Epithelial cell of esophagus (primary cell): ENCODE measurements around the gene WHRN.
A peak's percentile ranks its signal among the peaks of the same experiment; 100 is the strongest.

Source experiments
- DNase-seq: peaks from one replicate; pipeline ENCODE4 v3.0.0; 2010; ENCODE audit warnings: low read depth
- H3K4me3 ChIP-seq: 2 replicates; pipeline ENCODE4 v1.5.1; 2011; ENCODE audit warnings: mild to moderate bottlenecking, low read length, control low read depth
- TF ChIP-seq, protein P1 (sequence below): IDR thresholded peaks from 2 replicates; pipeline ENCODE4 v1.5.1; 2011; ENCODE audit warnings: low read depth, mild to moderate bottlenecking, low read length, control low read depth, inconsistent platforms; ENCODE audit not compliant: insufficient read depth; ENCODE audit errors: missing control alignments

WHRN gene

DNA sequence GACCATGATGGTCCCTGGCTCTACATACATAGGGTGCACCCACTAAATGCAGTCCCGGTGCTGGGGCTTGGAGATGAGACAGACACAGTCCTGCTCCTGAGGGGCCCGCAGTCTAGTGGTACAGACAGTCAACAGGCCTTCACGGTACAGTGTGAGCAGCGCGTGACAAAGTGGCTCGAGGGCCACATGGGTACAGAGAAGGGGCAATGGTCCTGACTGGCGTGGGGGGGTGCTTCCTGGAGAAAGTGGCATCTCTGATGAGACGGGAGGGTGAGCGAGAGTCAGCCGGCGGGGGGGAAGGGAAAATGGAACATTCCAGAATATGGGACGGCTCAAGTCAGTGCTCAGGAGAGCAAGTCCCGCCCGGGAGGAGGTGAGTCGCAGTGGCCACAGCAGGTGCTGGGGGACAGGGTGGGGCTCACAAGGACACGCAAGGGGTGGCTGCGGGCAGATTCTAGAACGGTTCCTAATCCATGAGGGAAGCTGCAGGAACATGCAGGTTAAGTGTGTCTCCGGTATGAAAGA lies 38.0 kb downstream of the WHRN start:
- no peak overlapping the region for H3K4me3 ChIP-seq
- TF ChIP-seq, protein P1, sequence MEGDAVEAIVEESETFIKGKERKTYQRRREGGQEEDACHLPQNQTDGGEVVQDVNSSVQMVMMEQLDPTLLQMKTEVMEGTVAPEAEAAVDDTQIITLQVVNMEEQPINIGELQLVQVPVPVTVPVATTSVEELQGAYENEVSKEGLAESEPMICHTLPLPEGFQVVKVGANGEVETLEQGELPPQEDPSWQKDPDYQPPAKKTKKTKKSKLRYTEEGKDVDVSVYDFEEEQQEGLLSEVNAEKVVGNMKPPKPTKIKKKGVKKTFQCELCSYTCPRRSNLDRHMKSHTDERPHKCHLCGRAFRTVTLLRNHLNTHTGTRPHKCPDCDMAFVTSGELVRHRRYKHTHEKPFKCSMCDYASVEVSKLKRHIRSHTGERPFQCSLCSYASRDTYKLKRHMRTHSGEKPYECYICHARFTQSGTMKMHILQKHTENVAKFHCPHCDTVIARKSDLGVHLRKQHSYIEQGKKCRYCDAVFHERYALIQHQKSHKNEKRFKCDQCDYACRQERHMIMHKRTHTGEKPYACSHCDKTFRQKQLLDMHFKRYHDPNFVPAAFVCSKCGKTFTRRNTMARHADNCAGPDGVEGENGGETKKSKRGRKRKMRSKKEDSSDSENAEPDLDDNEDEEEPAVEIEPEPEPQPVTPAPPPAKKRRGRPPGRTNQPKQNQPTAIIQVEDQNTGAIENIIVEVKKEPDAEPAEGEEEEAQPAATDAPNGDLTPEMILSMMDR, result no peak

DNA sequence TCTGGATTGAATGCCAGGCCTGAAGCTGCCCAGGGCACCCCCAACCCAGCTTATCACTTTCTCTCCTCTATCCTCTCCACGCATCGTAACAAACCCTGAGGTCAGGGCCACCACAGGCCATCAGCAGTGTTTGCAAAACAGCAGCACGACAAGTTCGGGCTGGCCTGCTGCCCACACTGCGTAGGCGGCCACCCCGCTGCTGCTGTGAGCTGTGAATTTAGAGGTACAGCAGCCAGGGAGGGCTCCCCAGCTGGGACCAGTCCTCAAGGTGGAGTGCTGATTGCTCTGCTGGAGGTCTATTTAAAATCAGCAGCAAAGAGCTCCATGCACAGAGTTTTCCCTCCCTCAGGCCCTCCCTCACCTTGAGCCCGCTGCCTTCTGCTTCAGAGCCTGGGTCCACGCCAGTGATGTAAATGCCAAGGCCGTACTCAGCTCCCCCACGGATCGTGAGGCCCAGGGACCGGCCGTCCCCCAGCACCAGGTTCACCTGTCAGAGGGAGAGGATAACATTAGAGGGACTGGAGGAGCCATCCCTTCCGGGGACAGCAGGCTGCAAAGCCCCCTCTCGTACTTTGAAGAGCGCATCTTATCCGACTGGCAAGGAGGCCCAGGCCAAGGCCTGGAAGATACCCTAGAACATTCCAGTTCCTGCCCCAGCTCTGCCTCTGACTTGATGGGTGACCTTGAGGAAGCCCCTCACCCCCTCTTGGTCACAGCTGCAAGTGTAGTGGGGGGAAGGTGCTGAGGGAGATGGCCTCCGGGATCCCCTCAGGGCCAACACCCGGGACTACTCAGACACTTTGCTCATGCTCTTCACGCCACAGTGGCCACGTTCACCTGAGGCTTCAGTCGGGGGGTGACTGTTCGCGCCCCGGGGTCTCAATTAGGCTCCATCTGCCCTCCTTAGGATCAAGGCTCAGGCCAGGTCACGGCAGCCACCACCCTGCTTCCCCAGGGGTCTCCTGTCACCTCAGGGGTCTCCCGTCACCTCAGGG lies 39.1 kb downstream of the WHRN start:
- TF ChIP-seq, protein P1, result no peak
- peak; percentile 34 for DNase-seq
- no peak overlapping the region for H3K4me3 ChIP-seq

More for the DNA sequence above, 38.0 kb downstream of the WHRN start:
- no peak for DNase-seq

DNA sequence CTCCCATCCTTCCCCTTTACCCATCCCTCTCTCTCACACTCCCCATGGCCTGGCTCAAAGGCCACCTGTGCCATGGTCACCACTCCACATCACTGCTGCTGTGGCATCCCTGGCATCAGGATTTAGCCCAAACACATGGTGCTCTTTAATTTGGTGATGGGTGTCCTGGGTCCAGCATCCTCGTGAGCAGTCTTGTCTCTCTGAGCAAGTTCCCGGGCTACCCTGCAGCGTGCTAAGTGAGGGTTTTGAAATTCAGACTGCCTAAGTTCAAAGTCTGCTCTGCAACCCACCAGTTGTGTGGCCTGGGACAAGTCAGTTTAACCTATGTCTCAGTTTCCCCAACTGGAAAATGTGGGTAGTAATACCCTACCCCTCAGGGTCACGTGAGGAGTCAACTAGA lies 39.9 kb downstream of the WHRN start:
- no peak for DNase-seq
- TF ChIP-seq, protein P1, result no peak
- no peak overlapping the region for H3K4me3 ChIP-seq

DNA sequence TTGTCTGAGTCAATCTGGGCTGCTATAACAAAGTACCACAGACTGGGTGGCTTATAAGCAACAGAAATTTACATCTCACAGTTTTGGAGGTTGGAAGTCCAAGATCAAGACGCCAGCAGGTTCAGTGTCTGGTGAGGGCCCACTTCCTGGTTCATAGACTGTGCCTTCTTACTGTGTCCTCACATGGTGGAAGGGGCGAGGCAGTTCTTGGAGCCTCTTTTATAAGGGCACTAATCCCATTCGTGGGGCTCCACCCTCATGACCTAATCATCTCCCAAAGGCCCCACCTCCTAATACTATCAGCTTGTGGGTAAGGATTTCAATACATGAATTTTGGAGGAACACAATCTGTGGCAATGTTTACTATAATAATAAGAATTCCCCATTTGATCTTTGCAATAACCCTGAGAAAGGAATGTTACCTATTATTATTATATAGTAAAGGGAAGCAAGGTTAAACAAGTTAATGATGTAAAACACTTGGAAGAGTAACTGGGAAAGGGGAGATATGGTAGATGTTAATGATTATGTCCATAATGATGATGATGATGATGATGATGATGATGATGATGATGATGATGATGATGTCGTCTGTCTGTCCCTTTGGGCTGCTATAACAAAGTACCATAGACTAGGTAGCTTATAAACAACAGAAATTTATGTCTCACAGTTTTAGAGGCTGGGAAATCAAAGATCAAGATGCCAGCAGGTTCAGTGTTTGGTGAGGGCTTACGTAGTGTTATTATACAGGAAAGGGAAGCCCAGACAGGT lies 40.8 kb downstream of the WHRN start:
- TF ChIP-seq, protein P1, result no peak
- DNase-seq, result no peak
- no peak overlapping the region for H3K4me3 ChIP-seq

DNA sequence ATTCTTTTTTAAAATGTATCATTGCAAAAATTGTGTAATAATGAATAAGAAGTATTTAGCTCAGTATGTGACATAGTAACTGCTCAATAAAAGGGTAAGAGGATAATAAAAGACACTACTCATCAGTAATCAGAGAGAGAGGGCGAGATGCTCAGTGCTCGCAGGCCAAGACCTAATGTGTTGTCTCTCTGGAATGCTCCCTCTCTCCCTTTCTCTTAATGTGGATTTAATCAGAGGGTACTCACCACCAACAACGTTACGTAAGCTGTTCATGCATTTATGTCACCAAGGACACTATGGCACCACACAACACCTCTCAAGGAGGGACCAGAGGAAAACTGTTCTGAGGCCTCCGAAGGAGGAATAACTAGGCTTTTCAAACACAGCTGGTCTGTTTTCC lies 42.5 kb downstream of the WHRN start:
- TF ChIP-seq, protein P1, result no peak
- no peak overlapping the region for H3K4me3 ChIP-seq
- no peak for DNase-seq

DNA sequence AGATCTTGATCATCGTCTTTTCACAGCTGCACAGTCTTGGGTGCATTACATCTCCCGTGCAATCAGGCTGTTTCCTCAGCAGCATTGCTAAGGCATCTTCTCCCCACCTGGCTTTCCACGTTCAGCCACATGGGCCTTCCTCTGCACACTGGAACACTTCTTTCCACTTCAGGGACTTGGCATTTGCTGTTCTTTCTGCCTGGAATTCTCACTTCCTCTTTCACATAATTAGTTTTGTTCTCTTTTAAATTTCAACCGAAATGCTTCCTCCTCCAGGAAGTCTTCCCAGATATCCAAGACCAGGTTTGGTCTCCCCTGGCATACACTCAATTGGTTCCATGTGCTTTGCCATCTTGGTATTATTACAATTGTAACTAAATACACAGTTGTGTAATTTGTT lies 43.8 kb downstream of the WHRN start:
- TF ChIP-seq, protein P1, result no peak
- no peak overlapping the region for H3K4me3 ChIP-seq
- no peak for DNase-seq
